ENCODE results near the gene GPC5. TPM values are rescaled to one million over a fixed set of nuclear protein-coding genes. Genes with fewer than 3 reads are reported as not detected.
"Not testable (repeated sequence)": the region's sequence is repeated elsewhere in the genome, so short reads cannot be mapped to it uniquely, and the experiment has no call there.

Gene GPC5
- total RNA-seq, 1 donor from 2014 or later: 8.6 TPM

DNA sequence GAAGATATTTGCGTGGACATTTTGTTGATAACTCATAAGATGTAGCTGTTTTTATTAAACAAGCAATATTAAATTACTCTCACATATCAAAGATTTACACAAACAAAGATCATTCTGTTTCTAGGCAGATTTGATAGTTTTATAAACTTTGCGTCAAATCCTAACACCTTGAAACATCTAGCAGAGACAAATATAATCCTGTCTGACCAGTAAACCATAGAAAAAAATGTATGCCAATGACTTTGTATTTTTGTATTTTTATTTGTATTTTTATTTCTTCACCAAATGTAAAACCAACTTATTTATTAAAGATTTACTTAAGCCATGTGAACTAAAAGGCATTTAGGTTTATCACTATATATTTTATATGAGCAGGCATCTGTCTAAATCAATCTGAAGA lies 494.6 kb downstream of the GPC5 start:
- no peak for DNase-seq

DNA sequence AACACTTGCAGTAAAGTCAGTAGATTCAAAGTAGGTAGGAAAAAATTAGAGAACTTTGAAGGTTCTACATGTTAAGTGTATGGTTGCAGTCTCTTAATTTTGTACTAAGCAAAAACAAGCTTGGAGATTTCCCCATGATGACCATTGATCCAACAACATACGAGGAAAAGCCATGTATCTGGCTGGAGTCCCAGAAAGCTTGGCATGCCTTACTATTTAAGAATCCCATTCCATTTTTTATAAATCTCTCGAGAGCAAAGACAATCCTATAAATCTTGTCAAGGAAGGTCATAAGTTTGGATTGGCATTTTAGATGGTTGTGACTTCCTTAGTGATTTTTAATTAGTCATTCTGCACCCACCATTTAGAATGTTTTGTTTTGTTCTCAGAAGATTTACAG lies 495.9 kb downstream of the GPC5 start:
- DNase-seq: no peak

DNA sequence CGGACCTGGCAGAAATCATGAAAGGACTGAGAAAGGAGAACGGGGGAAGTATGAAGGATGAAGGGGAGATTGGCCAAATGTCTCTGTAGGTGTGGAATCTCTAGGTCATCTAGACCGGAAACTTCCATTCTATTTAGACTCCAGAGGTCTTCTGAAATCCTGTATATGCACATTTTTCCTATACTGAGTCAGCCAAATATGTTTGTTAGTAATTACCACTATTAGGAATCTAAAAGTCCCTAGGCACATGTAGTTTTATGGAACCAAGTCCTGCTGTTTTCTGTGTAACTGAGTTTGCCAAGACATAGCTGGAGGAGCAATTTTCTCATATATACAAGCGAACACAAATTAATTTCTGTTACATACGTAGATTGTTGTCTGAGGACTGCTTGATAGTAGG lies 498.1 kb downstream of the GPC5 start:
- no peak for DNase-seq

DNA sequence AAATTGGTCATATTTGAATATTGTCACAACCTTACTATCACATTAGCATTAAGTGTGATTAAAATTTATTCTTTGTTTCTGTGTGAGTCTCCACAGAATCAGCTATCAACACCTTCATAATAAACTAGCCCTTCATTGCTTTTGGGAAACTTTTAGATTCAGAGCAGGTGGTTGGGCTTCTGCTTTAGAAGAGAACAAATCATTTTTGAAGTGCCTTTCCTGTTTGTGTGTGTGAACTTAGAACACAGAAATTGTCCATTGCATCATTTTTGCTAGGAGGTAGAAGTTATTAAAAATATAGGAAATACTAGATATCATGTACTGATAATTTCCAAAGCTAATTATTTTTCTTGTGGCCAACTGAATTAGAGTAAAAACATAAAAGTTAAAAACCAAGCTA lies 500.6 kb downstream of the GPC5 start:
- DNase-seq: not testable (repeated sequence)

DNA sequence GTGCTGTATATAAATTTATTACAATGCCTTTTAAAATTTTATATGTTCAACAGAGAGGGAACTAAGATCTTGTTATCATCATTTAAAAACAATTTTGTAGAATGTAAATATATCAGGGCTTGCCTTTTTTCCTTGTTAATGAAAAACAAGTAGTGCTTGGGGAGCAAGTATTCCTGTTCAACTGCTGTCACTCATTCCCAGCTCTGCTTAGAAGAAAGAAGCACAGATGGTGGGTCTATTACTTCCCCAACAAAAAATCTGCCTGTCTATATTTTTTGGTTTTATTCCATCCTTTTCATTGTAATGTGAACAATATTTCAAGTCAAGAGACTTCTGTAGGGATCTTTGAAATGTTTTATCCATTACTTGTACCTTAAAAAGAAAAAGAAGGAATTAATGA lies 503.9 kb downstream of the GPC5 start:
- no peak for DNase-seq

DNA sequence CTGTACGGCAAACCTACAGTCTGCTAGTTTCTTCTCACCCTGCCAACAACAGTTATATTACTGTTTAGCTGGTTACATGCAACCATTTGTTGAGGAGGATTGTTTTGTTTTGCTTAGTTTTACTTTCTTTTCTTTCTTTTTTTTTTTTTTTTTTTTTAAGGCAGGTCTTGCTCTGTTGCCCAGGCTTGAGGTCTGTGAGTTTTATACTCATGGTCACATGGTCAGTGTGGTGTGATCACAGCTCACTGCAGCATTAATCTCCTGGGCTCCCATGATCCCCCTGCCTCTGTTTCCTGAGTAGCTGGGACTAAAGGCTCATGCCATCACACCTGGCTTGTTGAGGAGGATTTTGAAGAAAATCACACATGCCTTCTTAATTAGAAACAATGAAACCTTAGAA lies 505.6 kb downstream of the GPC5 start:
- DNase-seq: no peak

DNA sequence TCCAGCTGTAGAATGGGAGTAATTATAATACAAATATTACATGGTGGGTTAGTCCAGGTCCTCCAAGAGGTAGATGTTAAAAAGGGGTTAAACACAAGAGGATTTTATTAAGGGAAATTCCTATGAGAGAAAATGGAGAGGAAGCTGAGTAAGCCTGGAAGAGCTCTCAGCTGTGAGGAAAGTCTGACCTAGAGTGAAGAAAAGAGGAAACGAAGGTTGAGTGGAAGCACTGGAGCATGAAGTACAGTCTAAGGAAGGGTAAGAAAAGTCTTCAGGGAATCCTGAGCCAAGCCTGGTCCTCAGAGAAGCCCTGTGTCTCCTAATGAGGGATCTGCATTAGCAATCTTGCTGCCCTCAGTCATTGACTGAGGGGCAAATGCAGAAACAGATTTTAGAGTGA lies 506.2 kb downstream of the GPC5 start:
- no peak for DNase-seq

DNA sequence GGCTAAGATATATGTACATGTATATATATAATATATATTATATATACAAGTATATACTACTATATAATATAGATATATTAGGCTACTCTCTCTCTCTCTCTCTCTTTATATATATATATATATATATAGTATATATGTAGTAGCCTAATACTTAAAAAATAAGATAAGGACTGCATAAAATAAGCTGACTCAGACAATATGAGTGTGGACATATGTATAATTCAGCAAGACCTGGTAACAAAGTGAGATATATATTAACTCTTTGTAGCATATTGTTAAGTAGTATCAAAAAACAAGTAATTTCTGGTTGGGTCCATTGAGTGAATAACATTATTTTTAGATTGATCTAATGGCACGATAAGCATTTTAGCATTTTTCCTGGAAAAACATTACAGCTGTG lies 509.0 kb downstream of the GPC5 start:
- DNase-seq: no peak

DNA sequence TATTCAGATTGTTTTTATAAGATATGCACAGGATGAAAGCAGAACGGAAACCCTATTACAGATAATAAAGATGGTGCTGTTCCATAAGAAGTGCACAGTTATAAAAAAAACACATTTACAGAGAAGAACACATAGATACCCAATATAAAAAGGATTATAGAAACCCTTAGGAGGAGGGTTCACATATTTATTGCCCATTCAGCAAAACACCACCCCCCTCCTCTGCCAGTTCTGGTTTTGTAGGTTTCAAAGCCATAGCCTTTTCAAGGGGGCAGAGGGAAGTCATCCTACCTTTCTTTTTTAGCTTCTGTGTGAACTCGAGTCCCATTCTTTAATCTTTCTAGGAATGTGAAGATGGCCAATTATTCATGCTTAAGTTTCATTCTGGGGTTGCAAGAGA lies 511.2 kb downstream of the GPC5 start:
- no peak for DNase-seq

DNA sequence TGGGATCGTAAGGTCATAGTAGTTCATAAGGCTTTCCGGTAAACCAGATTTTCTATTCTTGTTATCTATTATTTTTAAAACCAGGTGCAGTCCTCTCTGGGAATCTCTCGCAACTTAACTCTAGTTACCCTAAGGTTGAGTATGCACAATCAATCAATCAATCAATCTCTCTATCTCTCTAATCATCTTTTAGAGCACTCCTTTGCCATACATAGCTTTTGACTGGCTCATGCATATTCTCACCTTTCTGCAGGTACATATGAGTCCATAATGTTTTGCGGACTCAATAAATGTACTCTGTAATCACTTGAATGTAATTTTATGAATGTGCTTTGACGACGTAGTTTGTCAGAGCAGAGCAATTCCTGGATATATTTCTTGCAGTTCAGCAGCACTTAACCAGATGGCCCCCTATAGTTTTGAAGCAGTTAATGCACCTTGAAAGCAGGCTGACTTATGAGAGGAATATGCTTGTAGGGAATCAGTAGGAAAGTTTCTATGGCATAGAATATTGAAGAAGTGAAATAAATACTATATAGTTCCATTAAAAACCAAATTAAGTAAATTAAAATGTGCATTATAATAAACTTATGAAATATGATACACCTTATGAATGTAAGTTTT lies 524.7 kb downstream of the GPC5 start:
- DNase-seq: no peak

DNA sequence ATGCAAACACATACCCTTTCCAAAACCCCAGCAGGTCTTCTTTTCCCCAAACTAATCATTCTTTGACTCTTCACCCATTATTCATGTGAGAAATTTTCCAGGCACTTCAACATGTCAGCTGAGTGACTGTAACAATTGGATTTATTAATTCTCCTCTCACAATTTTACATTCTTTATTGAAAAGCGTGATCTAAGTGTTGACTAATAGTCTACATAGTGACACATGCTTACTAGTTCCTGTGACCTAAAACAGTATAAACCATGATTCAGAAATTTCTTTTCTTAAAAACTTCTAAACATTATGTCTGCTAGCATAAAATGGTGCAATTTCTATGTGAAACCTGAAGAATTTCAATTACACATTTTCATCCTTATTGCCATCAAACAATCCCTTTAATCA lies 532.3 kb downstream of the GPC5 start:
- DNase-seq: no peak

DNA sequence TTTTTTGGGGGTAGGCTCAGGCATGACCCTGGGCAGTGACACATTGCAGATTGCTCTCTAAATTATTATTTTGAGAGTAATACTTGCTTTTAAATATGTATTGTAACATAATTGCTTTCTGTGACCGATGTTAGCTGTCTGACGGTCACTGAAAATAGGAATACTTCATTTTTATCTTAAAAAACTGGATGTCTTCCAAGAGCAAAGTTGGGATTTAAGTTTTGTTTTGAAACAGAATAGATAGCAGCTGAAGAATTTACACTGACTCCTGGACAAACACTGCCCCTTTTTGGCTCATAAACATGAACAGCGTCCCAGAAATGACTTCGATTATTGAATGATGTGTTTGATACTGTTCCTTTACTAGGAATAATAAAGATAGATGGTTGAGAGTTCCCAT lies 535.9 kb downstream of the GPC5 start:
- no peak for DNase-seq

DNA sequence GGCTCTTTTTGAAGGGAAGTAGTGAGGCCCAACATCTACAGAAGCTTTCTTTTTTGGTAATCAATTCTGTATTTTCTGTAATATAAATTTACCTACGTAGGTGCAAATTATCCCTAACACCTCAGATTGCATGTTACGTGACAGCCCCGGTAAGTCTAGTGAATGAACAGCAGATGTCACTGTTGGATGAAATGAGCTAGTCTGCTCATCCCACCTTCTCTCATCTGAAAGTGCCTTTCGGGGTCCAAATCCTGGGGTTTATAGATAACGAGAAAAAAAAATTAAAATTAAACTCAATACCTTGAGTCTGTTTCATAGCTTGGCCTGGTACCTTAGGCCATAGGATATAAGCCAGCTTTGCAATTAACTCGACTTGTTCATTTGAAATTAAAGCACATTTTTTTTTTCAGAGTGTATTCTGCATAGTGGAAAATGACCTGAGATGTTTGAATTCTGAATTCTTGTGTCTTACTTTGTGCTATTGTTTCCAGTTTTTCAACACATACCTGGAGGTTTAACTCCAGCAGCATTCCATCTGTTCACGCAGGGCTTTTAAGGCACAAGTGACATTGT lies 548.2 kb downstream of the GPC5 start:
- no peak for DNase-seq

DNA sequence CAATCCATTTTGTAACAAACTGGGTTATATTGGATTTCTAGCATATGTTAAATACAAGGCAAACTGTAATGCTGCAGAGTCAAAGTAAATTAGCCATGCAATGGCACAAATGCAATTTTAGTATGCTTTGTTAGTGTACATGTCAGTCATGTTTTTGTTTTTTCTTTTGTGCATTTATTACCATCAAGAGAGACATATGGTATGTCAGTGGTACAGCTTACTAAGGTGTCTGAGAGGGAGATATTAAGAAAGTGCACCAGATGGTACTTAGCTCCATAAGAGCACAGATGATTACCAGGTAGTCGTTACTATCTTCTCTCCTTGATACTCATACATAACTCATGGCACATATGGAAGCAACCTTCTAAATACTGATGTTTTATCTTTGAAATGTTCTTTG lies 550.3 kb downstream of the GPC5 start:
- no peak for DNase-seq

DNA sequence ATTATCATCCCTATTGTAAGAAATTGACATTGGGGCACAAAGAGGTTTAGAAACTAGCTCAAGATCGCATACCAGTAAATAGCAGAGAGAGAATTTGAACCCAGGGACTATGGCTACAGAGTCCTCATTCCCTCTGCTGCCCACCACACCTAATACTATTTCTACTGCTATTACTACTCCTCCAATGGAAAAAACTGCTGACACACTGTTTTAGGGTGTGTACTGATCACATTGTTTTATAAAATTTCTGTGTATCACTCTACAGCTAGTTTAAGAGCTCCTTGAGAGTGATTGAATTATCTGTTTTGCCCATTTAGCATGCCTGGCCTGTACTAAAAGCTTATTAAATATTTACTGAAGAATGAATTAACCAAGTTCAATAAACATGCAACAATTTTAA lies 552.4 kb downstream of the GPC5 start:
- DNase-seq: no peak

DNA sequence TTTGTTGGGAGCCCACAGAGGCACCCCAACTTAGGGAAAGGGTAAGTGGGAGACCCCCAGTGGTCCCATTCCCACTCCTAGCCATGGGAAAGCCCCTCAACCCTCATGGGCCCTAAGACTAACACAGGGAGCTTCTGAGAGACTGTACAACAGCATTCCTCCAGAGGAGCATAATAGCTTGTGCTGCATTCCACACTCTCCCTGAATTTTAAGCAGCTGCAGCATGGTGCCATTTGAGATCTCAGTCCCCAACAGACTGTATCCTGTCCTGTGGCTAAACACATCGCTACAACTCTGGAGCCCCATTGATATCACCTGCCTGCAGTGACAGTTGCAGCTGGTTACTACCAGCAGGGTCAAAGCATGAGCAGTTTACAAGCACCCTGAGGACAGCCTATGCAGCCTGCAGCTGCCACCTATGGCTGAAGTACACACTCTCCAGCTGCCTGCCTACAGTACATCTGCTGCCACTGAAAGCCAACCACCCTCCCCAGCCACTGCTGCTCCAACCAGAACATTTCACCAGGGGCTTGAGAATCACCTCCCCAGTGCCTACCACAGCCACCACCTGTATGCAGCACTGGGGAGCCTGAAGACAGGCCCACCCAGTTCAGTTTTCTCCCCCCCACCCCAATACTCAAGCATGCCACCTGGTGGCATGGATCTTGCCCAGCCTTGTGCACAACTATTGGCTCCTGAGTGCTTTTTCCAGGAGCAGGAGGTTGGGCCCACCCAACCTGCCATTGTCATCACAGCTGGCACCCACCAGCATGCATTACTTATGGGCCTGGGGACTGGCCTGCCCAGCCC lies 557.3 kb downstream of the GPC5 start:
- DNase-seq: no peak

DNA sequence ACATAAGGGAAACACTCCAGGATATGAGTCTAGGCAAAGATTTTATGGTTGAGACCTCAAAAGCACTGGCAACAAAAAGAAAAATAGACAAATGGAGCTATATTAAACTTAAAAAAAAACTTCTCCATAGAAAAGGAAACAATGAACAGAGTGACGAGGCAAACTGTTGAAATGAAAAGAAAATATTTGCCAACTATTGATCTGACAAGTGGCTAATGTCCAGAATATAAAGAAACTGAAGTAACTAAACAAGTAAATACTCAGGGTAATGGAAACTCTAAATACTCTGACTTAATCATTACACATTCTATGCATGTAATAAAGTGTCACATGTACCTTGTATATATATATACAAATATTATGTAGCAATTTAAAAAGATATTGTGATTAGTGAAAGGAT lies 562.5 kb downstream of the GPC5 start:
- no peak for DNase-seq

DNA sequence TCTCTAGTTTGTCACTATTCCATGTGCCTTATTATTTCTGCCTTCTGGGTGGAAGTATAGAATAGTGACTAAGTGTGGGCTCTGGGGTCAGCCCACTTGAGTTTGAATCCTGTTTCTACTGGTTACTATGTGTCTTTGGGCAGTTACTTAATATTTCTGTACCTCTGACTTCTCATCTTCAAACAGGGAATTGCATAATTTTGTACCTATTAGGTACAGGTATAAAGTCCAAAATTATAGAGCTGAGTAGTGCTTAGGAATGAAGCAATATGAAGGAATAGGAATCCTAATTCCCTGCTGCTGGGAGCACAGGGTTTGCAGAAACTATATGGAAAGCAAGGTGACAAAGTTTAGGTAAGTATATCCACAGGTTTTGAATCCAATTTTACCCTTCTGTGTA lies 564.5 kb downstream of the GPC5 start:
- DNase-seq: no peak

DNA sequence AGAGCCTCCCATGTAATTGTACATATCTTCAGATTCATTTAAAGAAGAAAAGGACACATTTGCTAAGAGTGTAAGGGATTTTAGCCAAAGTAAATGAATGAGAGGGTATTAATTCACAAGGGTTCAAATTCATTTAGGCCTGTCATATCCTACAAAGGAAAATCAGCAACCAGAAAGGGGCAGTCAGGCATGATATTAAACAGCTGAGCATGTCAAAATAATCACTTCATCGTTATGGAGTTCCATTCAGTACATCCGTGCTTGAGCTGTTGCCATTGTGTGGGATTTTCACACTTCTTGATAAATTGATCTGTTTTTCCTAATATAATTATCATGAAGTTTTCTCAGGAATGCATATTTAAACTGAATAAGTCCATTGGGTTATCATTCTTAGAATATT lies 567.1 kb downstream of the GPC5 start:
- no peak for DNase-seq

DNA sequence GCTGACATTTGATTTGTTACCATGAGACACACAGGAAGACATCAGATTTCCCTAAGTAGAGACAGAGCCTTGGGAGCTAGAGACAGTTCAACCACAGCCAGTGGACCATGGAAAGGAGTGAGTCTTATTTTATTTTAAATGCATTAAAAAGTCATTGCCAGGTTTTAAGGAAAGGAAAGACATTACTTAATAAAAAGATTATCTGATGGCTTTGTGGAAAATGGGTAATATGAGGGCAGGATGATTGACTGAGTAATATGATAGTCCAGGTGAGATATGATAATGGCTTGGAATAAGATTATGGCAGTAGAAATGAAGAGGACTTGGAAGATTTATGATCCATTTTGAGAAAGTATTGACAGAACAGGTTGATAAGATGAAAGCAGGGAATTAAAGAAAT lies 580.1 kb downstream of the GPC5 start:
- DNase-seq: no peak

DNA sequence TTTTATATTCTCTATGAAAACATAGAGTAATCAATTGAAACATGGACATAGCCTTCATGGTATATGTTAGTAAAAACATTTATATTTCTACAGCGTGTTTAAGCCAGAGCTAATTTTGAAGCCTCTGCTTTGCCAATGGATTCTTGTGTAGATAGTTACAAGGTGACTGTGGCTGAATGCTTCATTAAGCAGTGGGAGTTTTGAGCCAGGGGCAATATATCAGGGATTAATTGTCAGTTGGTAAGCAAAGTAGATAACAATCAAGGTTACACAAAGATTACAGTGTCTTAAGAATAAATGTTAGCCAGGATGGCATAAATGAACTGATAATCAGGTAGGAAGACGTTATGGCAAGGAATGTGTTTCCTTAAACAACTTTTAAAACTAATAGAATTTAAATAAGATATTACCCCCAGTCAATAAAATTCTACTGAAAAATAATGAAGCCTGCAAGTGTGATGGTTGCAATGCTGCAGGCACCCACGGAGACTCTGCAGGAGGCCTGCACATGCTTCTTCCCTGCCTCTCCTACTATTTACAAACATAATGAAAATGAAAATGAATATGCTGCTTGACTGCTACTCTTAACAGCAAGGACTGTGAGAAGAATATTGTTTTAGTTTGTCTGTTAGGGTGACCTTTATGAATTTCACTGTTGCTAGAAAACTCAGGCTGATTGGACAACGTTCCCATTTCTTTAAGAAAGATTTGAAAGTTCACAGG lies 588.5 kb downstream of the GPC5 start:
- no peak for DNase-seq

DNA sequence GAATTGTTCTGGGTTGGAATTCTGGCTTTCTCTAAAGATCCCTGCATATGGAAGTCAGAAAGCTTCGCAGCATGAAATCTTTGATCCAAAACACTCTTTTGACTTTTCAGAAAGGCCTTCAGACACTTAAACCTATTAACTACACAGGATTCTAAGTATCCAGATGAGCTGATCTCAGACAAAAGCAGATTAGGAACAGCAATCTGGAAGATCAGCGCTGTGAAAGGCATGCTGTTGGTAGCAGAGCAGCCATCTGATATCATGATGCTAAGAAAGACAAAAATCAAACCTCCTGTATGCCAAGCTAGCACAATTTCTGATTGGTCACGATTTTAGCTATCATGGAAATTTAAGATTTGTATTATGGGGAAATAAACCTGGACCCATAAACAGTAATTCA lies 589.9 kb downstream of the GPC5 start:
- no peak for DNase-seq

DNA sequence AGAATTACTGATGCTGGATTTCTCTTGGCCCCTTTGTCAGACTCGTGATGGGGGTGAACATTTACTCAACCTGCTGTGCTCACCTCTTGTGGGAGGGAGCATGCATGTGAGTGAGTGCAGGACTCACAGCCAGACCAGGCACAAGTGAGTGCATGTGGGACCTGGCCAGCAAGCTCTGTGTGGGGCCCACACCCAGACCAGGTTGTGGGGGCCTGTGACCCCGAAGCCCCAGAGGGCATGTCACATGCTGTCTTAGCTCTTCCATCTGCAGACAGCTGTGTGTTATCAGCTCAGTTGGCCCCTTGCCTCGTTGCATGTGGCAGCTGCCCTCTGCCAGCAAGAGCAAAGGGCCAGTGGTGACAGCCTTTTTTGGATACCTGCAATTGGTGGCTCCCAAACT lies 614.4 kb downstream of the GPC5 start:
- no peak for DNase-seq

Data from occipital lobe (tissue), 2 donors.